ENCODE results near the gene C4orf46.

C4orf46 gene

GRCh38 chr4:158681629-158682028 lies 9.9 kb upstream of the C4orf46 start:
- H3K27ac ChIP-seq = no peak overlapping the region
- no peak for TF ChIP-seq CTCF (IDR thresholded peaks at IDR 0.05)

- no peak overlapping the region for H3K27ac ChIP-seq
- no peak for TF ChIP-seq ZFX (IDR thresholded peaks at IDR 0.05; ENCODE audit: borderline replicate concordance)
- TF ChIP-seq CTCF (IDR thresholded peaks at IDR 0.05) = no peak
Measured at GRCh38 chr4:158678767-158679166, 7.1 kb upstream of the C4orf46 start.

GRCh38 chr4:158676076-158676475 lies 4.4 kb upstream of the C4orf46 start:
- no peak overlapping the region for H3K27ac ChIP-seq
- TF ChIP-seq CTCF (IDR thresholded peaks at IDR 0.05) (no peak), ZFX (IDR thresholded peaks at IDR 0.05; ENCODE audit: borderline replicate concordance) (no peak)

GRCh38 chr4:158673633-158674032 lies 1.9 kb upstream of the C4orf46 start:
- TF ChIP-seq CTCF (IDR thresholded peaks at IDR 0.05) (no peak), ZFX (IDR thresholded peaks at IDR 0.05; ENCODE audit: borderline replicate concordance) (no peak)

GRCh38 chr4:158671915-158672806 lies 474 bp upstream of the C4orf46 start, which contains the start of gene ETFDH:
Gene ETFDH (plus strand): TSS chr4:158672296. CDS start chr4:158672457, 161 bp downstream.
- TF ChIP-seq ZFX (IDR thresholded peaks at IDR 0.05; ENCODE audit: borderline replicate concordance) = no peak
- TF ChIP-seq CTCF (IDR thresholded peaks at IDR 0.05) = peak; percentile 86
- H3K27ac ChIP-seq = peak within 1 kb of the TSS; percentile 90

More at GRCh38 chr4:158673633-158674032, 1.9 kb upstream of the C4orf46 start:
- H3K27ac ChIP-seq = peak overlapping the region; percentile 90; the same call in 1 of the 2 replicates

- no peak for TF ChIP-seq CTCF (IDR thresholded peaks at IDR 0.05)
- TF ChIP-seq ZFX (IDR thresholded peaks at IDR 0.05; ENCODE audit: borderline replicate concordance) = no peak
- peak overlapping the region; percentile 90 for H3K27ac ChIP-seq
Measured at GRCh38 chr4:158670975-158671664, 567 bp downstream of the C4orf46 start.

- TF ChIP-seq ZFX (IDR thresholded peaks at IDR 0.05; ENCODE audit: borderline replicate concordance) = no peak
- no peak for TF ChIP-seq CTCF (IDR thresholded peaks at IDR 0.05)
- no peak overlapping the region for H3K27ac ChIP-seq
Measured at GRCh38 chr4:158669310-158669709, 2.4 kb downstream of the C4orf46 start.
